ENCODE results near the gene ASB10. TPM values are rescaled to one million over a fixed set of nuclear protein-coding genes. Genes with fewer than 3 reads are reported as not detected.

ASB10 gene
- total RNA-seq, 1 experiment from 2014 or later, result not detected

GRCh38 chr7:151128716-151129115 lies 58.3 kb downstream of the ASB10 start:
- no peak for DNase-seq (ENCODE audit: low read depth, low spot score)
- no peak for ATAC-seq
- no peak overlapping the region for H3K4me3 ChIP-seq (ENCODE audit: low read depth in 2 of 2, low read length in 2 of 2)
- no peaks in the 10 kb centered on the region for H3K9me3 ChIP-seq (ENCODE audit: control insufficient read depth, insufficient read depth, low read depth, low read length)
- POLR2A ChIA-PET, result interaction anchor here (0.5 kb wide), 1 partner anchor 357 kb away, joined by 10 read pairs; no protein-coding TSS in a partner anchor
- H3K27me3 ChIP-seq (ENCODE audit: control insufficient read depth, insufficient read depth, low read length), result no peaks in the 10 kb centered on the region
- CTCF ChIA-PET, result no interaction called here
- H3K4me1 ChIP-seq (ENCODE audit: control insufficient read depth, insufficient read depth, low read length), result no peaks in the 10 kb centered on the region
- in situ Hi-C loops (cut with HindIII; ENCODE audit: low pct_unique_long_range_greater_than_20kb, low sequenced_read_pairs) (no loop called here), intact Hi-C loops (cut with micrococcal nuclease; ENCODE audit: unreplicated experiment) (no loop called here)
- no peak overlapping the region for H3K27ac ChIP-seq (ENCODE audit: low read length)
- no TSS peak for BruUV-seq (replicated peaks)
- no peak for TF ChIP-seq POLR2AphosphoS5 (IDR thresholded peaks at IDR 0.05; ENCODE audit: low read depth, low read length)
- no peak for TF ChIP-seq TCF7L2 (IDR thresholded peaks at IDR 0.05; ENCODE audit: low read depth, low read length)
- TF ChIP-seq CTCF (IDR thresholded peaks at IDR 0.05), result no peak
- TF ChIP-seq, protein P1, sequence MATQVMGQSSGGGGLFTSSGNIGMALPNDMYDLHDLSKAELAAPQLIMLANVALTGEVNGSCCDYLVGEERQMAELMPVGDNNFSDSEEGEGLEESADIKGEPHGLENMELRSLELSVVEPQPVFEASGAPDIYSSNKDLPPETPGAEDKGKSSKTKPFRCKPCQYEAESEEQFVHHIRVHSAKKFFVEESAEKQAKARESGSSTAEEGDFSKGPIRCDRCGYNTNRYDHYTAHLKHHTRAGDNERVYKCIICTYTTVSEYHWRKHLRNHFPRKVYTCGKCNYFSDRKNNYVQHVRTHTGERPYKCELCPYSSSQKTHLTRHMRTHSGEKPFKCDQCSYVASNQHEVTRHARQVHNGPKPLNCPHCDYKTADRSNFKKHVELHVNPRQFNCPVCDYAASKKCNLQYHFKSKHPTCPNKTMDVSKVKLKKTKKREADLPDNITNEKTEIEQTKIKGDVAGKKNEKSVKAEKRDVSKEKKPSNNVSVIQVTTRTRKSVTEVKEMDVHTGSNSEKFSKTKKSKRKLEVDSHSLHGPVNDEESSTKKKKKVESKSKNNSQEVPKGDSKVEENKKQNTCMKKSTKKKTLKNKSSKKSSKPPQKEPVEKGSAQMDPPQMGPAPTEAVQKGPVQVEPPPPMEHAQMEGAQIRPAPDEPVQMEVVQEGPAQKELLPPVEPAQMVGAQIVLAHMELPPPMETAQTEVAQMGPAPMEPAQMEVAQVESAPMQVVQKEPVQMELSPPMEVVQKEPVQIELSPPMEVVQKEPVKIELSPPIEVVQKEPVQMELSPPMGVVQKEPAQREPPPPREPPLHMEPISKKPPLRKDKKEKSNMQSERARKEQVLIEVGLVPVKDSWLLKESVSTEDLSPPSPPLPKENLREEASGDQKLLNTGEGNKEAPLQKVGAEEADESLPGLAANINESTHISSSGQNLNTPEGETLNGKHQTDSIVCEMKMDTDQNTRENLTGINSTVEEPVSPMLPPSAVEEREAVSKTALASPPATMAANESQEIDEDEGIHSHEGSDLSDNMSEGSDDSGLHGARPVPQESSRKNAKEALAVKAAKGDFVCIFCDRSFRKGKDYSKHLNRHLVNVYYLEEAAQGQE (IDR thresholded peaks at IDR 0.05; ENCODE audit: insufficient read depth in 1 of 2, low read depth in 2 of 2, low read length in 1 of 2), result no peak
- TF ChIP-seq SIN3A (IDR thresholded peaks at IDR 0.05; ENCODE audit: borderline replicate concordance, insufficient read depth, low read depth, low read length), result no peak
- no peaks in the 10 kb centered on the region for H3K36me3 ChIP-seq (ENCODE audit: control insufficient read depth, insufficient read depth, low read length)

GRCh38 chr7:151128144-151128543 lies 58.9 kb downstream of the ASB10 start:
- intact Hi-C loops (cut with micrococcal nuclease; ENCODE audit: unreplicated experiment) (no loop called here), in situ Hi-C loops (cut with HindIII; ENCODE audit: low pct_unique_long_range_greater_than_20kb, low sequenced_read_pairs) (no loop called here)
- Histone ChIP-seq H3K4me1 (ENCODE audit: control insufficient read depth, insufficient read depth, low read length) (no peaks in the 10 kb centered on the region), H3K36me3 (ENCODE audit: control insufficient read depth, insufficient read depth, low read length) (no peaks in the 10 kb centered on the region), H3K4me3 (ENCODE audit: low read depth in 2 of 2, low read length in 2 of 2) (no peak overlapping the region), H3K27ac (ENCODE audit: low read length) (no peak overlapping the region), H3K27me3 (ENCODE audit: control insufficient read depth, insufficient read depth, low read length) (no peaks in the 10 kb centered on the region), H3K9me3 (ENCODE audit: control insufficient read depth, insufficient read depth, low read depth, low read length) (no peaks in the 10 kb centered on the region)
- no TSS peak for BruUV-seq (replicated peaks)
- ChIA-PET POLR2A (no interaction called here), CTCF (no interaction called here)
- ATAC-seq (no peak), DNase-seq (ENCODE audit: low read depth, low spot score) (no peak)
- no peak for TF ChIP-seq TCF7L2 (IDR thresholded peaks at IDR 0.05; ENCODE audit: low read depth, low read length)
- no peak for TF ChIP-seq SIN3A (IDR thresholded peaks at IDR 0.05; ENCODE audit: borderline replicate concordance, insufficient read depth, low read depth, low read length)
- TF ChIP-seq, protein P1 (IDR thresholded peaks at IDR 0.05; ENCODE audit: insufficient read depth in 1 of 2, low read depth in 2 of 2, low read length in 1 of 2), result no peak
- no peak for TF ChIP-seq POLR2AphosphoS5 (IDR thresholded peaks at IDR 0.05; ENCODE audit: low read depth, low read length)
- no peak for TF ChIP-seq CTCF (IDR thresholded peaks at IDR 0.05)

Data from Panc1 (cell line).